GM19193 (cell line): ENCODE measurements around the gene PLEKHG4B.

Experiments used
- POLR2A ChIP-seq: IDR thresholded peaks from 4 replicates; pipeline ENCODE4 v1.6.1; 2011; ENCODE audit not compliant: insufficient read depth, insufficient read length; ENCODE audit errors: extremely low read depth

PLEKHG4B gene

DNA sequence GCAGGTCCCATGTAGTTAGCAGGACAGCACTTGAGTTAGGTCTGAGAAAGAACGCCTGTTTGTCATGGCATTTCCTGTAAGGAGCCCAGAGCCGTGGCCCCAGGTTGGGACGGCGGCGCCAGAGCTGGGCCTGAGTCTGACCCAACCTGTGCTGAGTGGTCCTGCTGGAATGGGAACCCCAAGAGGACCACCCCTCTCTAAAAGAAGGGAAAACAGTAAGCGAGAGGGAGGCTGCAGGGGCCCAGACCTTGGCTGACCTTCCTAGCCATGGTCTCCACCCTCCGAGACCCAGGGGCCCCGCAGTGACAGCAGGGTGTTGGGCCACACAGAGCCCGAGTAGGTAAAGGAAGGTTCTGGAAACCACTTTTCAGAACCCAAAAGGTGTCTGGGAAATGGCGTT lies 97.5 kb downstream of the PLEKHG4B start:
- TF ChIP-seq POLR2A, result no peak

DNA sequence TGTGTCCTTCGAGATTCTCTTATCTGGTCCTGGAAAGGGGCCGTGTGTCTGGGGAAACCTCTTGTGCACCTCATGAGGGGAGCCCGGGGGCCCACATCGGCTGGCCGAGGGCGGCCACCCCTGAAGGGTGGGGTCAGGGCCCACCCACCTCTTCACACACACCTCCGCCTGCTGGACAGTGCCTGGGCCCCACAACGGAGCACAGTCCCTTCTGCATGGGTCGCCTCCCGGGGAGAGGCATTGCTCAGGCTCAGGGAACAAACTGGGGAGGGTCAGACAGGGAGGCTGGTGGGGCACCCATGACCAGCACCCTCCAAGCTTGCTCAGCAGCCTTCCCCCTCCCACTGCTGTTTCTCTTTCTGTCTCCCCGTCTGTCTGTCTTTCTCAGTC lies 98.0 kb downstream of the PLEKHG4B start:
- TF ChIP-seq POLR2A, result no peak

DNA sequence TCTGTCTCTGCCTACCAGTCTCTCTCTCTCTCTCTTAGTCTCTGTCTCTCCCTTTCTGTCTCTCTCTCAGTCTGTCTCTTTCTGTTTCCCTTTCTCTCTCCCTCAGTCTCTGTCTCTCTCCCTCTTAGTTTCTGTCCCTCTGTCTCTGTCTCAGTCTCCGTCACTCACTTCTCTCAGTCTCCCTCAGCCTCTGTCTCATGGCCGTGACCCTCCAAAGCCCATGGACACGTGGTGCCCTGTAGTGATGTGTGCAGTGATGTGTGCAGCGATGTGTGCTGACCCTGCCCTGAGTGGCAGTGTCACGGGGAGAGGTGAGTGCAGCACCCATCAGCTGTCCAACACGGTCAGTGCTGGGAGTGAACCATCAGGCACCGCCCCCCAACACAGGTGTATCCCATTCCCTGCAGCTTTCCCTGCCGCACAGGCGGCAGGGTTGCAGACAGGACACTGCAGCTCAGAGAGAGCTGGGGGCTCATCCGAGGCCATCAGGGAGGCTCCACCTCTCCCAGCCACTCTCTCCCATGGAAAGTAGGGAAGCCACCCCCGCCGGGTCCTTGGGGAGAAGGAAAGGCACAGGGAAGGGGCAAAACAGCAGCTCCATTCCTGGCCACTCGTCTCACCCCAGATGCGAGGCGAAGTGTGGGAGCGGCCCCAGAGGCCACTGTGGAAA lies 98.5 kb downstream of the PLEKHG4B start:
- TF ChIP-seq POLR2A, result no peak

DNA sequence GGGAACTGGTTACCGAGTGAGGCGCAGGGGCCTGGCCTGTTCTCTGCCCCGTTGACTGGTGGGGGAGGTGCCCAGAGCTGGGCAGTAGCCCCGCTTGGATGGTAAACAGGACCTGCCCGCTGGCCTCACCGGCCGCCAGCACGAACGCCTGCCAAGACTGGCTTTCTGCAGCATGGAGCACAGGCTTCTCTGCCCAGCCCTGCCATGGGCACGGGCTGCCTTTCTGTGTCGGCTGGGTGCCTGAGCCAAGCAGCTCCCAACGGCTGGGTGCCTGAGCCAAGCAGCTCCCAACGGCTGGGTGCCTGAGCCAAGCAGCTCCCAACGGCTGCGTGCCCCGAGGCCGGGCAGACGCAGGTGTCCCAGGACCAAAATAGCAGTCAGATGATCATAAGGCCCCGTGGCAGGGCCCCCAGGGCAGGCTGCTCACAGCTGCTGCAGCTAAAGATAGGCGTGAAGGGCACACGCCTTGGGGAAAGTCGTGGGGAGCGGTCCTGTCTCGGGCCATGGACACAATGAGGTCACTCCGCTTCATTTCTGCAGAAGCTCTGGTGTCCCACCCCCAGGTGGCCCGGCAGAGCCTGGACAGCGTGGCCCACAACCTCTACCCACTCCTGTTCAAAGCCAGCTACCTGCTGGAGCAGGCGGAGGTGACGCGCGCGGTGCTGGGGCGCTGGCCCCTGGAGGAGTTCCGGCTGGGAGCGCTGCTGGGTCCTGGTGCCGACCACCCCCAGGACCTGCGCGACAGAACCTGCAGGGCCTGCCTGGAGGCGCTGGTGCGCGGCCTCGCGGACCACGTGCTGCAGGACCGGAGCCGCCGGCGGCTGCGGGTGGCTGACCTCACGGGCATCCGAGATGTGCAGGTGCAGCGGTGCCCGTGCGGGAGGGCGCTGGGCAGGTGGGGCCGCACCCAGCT lies 99.3 kb downstream of the PLEKHG4B start, which contains the start of gene LRRC14B:
Gene LRRC14B (plus strand): TSS at position 460 of the 913 bp plus-strand sequence. CDS start 44 bp downstream, at position 504.
- no peak for TF ChIP-seq POLR2A

DNA sequence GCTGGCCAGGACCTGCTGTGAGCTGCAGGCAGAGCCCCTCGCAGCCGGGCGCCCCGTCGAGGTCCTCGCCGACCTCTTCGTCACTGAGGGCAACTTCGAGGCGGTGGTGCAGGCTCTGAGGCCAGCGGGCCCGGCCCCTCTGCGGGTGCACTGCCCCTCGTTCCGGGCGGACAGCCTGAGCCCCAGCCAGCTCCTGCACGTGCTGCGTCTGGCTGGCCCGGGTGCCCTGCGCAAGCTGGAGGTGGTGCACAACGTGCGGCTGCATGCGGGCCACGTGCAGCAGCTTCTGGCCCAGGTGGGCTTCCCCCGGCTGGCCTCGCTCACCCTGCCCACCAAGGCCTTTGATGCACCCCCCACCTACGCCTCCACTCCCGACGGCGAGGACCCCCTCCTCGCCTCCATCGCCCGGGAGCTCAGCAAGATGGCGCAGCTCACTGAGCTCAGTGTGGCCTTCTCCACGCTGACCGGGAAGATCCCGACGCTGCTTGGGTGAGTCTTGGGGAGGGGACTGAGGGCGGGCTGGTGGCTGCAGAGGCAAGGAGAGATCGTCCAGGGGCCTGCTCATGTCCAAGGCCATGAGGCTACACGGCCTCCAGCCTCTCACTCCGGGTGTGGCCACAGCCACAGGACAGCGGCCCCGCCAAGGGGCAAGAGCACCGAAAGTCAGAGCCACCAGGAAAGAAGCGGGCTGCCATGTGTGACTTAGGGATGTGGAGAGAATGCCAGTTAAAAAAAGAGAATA lies 100.2 kb downstream of the PLEKHG4B start:
- no peak for TF ChIP-seq POLR2A

DNA sequence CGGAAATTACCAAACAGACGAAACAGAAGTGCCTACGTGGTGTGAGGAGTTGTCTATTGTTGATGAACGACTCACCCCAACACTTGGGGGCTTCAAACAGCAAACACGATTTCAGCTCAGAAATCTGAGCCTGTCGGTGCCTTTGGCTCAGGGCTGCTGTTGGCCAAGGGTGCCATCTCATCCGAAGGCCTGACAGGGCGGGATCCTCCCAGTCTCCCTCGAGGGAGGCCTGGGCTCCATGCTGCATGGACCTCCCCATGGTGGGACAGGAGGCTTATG lies 100.7 kb downstream of the PLEKHG4B start:
- no peak for TF ChIP-seq POLR2A

DNA sequence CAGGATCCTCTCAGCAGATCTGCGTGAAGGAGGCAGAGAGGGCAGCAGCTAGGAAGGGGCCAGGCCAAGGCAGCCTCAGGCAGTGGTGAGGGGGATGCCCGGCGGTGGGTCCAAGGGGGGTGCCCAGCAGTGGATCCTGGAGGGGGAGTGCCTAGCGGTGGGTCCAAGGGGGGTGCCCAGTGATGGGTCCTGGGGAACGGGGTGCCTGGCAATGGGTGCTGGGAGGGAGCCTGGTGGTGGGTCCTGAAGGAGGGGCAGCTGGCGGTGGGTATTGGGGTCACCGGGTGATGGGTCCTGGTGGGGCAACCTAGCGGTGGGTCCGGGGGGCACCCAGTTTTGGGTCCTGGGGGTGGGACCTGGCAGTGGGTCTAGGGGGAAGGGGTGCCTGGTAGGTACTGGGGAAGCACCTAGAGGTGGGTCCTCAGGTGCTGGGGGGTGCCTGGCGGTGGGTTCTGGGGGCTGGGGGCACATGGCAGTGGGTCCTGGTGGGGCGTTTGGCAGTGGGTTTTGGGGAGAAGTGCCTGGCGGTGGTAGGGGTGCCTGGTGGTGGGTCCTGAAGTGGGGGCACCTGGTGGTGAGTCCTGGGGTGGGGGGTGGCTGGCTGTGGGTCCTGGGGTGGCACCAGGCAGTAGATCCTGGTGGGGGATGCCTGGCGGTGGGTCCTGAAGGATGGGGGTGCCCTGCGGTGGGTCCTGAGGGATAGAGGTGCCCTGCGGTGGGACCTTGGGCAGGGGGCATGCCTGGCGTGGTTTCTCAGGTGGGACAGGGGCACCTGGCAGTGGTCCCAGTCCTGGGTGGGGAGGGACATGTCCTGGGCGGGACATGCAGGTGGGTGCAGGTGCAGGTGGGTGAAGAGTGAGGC lies 101.2 kb downstream of the PLEKHG4B start:
- no peak for TF ChIP-seq POLR2A

DNA sequence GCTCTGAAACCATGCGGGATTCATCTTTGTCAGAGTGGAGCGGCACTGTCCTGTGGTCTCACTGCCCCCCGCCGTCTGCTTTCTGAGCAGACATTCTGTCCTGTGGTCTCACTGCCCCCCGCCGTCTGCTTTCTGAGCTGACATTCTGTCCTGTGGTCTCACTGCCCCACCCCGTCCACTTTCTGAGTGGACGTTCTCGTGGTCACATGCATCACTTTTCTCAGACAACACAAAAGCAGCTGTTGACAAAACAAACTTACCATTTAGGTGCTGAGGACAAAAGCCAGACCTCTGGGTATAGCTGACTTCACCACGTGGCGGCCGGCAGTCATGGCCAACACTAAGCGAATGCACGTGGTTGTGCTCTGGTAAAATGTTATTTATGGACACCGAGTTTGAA lies 102.1 kb downstream of the PLEKHG4B start:
- TF ChIP-seq POLR2A, result no peak

DNA sequence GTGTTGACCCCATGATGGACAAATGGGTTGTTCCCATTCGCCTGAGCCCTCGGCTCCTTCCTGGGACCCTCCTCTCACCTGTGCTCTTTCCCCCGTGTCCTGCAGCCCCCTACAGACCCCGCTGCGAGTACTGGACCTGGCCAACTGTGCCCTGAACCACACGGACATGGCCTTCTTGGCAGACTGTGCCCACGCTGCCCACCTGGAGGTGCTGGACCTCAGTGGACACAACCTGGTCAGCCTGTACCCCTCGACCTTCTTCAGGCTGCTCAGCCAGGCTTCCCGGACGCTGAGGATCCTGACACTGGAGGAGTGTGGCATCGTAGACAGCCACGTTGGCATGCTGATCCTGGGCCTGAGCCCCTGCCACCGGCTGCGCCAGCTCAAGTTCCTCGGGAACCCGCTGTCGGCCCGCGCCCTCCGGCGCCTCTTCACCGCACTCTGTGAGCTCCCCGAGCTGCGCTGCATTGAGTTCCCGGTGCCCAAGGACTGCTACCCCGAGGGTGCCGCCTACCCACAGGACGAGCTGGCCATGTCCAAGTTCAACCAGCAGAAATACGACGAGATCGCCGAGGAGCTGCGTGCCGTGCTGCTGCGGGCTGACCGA lies 102.7 kb downstream of the PLEKHG4B start:
- no peak for TF ChIP-seq POLR2A

DNA sequence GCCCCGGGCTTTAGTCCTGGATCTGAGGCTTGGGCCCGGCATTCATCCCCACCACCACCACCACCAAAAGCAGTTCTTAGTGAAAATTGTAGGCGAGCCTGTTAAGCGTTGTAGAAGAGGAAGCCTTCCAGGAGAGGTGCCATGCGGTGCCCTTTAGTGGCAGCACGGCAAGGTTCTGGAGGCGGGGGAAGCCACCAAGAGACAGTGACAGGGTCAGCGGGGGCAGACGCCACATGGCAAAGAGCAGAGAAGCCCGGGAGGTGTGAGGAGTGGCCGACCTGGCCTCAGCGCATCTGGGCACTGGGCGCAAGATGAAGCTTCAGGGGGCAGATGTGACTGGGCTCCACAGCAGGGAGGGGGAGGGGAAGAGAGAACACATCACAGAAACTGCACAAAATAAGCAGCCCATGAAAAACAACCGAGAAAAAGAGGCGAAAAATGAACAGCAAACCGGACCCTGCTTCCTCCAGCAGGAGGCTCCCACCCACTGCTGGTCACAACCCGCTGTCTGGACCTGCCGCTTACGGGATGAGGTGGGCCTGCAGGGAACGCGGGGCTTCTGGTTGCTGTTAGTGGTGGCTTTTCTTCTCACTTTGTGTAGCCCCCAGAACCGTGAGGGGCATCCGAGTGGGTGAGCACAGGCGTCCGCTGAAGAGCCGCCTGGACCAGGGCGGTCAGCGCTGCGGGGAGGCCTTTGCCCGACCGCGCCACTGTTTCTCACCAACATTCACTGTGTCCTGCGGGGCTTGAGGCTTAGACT lies 103.6 kb downstream of the PLEKHG4B start:
- no peak for TF ChIP-seq POLR2A

DNA sequence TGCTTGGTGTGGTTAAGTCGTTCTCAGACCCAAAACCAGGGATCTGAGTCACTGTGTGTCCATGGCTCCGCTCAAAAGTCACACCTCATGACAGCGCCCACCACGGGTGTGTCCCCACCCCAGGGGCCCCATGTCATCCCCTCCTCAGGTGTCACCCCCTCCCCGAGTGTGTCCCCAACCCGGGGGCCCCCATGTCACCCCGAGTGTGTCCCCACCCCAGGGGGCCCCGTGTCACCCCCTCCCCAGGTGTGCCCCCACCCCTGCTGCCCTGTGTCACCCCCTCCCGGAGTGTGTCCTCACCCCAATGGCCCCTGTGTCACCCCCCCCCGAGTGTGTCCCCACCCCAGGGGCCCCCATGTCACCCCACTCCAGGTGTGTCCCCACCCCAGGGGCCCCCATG lies 104.4 kb downstream of the PLEKHG4B start:
- no peak for TF ChIP-seq POLR2A

DNA sequence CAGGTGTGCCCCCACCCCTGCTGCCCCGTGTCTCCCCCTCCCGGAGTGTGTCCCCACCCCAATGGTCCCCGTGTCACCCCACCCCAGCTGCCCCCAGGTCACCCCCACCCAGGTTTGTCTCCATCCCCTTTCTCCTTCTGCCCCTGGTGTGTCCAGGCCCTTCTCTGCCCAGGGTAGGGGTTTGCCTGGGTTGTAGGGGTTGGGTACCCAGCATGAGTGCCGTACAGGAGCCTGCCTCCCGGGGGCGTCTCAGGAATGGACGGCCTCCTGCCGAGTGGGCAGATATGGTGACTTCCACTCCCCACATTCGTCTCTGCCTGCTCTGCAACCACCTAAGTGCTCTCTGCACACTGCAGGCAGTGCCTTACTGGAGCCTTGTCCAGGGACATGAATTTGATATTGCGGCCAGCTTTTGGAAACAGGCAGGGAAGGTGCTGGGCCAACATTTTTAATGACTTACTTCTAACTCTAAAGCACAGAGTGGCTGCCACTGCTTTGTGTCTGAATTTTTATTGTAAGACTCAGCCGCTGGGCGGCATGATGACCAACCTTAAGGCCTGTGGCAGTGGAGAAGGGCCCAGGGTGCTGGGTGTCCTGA lies 106.0 kb downstream of the PLEKHG4B start:
- no peak for TF ChIP-seq POLR2A
